ENCODE results near the gene ARID5A.
A peak's percentile ranks its signal among the peaks of the same experiment; 100 is the strongest.

The ARID5A gene

GRCh38 chr2:96528006-96528699 is 8.4 kb upstream of the ARID5A start:
- no peak for DNase-seq (ENCODE audit: low spot score)

- DNase-seq (ENCODE audit: low spot score): no peak
These were observed 7.7 kb upstream of the ARID5A start for GRCh38 chr2:96528700-96529375.

DNA sequence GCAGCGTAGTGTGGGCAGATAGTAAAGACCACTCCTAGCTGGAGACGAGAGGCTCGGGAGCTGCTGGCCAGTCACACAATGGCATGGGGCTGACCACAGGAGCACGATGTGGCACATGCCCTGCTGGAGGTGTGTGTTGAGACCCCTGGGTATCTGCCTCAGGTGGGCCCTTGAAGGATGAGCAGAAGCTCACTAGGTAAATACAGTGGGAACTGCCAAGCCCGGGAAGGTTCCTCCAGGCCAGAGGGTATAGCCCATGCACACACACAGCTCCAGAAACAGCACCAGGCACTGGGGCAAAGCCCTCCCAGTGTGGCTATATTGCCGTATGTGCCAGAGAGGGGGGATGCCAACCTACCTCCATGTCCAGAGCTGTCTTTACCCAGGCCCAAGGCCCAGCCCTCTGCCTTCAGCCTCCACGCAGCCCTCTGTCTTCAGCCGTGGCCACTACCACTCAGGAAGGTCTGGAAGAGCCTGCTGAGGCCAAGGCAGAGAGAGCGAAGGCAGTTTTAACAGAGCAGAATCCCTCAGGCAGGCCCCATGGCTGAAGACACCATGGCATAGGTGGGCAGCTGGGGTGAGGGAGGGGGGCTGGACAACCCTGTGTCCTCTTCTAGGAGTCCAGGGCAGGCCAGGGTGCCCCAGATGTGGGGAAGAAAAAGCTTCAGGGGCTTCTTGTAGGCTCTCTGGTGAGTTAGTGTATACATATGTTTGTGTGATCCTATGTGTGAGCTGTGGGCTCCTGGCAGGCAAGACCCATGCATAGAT is 7.0 kb upstream of the ARID5A start:
- no peak for DNase-seq (ENCODE audit: low spot score)

GRCh38 chr2:96530144-96530430 is 6.5 kb upstream of the ARID5A start:
- no peak for DNase-seq (ENCODE audit: low spot score)

- no peak for DNase-seq (ENCODE audit: low spot score)
These were observed 5.8 kb upstream of the ARID5A start for GRCh38 chr2:96530474-96531357.

- no peak for DNase-seq (ENCODE audit: low spot score)
These were observed 5.2 kb upstream of the ARID5A start for GRCh38 chr2:96531366-96531765.

DNA sequence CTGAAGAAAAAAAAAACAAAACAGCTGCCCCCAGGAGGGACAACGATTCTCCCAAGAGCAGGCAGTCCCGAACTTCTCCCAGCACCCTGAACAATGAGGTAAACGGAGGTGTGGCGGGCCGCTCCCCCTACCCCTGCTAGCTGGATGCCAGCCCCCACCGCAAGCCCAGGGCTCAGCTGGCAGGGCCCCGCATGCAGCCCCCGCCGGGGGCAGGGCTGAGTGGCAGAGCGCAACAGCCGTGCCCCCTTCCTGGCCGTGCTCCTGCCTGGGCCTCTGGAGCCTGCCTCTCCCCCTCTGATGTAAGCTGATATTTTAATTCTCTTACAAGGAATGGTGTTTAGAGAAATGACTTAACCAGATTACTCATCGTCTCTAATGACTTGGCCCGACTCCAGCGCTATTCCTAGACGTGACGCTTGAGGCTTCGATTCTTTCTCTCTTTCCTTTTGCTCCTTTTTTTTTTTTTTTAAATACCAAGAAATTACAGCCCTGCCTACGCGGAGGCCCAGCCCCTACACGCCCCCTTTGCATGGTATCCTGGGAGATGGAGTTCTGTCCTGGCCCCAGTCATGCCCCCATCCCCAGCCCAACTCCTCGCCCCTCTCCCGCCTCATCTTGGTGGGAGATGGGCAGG is 4.6 kb upstream of the ARID5A start:
- DNase-seq (ENCODE audit: low spot score): peak; percentile 99

GRCh38 chr2:96532641-96533291 is 3.8 kb upstream of the ARID5A start:
- DNase-seq (ENCODE audit: low spot score): no peak

DNA sequence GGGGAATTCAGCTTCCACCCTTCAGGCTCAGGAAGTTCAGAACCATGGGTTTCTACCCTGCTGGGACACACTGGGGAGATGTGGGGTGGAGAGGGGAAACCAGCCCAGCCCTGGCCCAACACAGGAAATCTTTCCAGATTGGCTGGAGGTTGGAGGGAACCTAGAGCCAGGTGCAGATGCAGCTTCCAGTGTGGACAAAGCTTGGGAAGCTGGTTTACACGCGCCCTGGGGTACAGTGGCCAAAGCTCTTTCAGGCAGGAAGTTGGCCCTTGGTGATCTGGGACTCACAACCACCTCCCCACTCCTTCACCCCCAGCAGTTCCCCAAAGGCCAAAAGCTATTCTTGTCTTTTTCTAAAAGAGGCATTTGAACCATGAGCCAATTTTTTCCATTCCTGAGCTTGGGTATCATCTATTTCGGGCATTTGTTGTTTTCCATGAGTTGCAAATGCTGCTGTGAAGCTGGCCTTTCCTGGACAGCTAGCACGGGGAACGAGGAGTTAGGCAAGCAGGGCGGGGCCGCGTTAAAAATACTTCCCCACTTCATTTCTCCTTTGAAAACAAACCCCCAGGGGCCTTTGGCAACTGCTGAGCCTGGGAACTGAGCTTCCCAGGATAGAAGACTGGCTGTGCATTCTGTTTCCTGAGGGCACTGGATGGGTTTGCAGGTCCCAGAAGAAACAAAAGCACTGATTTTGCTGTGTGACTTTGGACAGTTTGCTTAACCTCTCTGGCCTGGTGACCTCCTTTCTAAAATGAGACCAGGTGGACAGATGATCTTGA is 3.1 kb upstream of the ARID5A start:
- no peak for DNase-seq (ENCODE audit: low spot score)

- no peak for DNase-seq (ENCODE audit: low spot score)
These were observed 2.4 kb upstream of the ARID5A start for GRCh38 chr2:96534141-96534540.

DNA sequence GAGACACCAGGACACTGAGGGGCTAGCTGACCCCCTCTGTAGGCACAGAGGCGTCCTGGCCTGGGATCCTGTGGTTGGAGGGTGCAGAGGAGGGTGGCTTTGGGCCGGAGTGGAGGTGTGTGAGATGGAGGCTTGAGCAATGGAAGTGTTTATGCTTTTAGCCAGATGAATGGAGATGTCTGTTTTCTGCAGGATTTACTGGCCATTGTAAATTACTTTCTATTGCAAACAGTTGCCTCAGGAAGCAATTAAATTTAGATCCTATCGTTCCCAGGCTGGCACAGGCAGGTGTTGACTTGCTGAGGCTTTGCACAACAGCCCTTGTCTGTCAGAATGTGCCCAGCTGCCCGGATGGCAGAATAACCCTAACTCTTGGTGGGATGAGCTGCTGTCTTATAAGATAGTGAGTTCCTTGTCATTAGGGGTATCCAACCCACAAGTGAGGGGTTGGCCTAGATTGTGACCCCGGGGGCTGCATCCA is 1.8 kb upstream of the ARID5A start:
- DNase-seq (ENCODE audit: low spot score): no peak

- no peak for DNase-seq (ENCODE audit: low spot score)
These were observed 1.2 kb upstream of the ARID5A start for GRCh38 chr2:96535331-96535730.

DNA sequence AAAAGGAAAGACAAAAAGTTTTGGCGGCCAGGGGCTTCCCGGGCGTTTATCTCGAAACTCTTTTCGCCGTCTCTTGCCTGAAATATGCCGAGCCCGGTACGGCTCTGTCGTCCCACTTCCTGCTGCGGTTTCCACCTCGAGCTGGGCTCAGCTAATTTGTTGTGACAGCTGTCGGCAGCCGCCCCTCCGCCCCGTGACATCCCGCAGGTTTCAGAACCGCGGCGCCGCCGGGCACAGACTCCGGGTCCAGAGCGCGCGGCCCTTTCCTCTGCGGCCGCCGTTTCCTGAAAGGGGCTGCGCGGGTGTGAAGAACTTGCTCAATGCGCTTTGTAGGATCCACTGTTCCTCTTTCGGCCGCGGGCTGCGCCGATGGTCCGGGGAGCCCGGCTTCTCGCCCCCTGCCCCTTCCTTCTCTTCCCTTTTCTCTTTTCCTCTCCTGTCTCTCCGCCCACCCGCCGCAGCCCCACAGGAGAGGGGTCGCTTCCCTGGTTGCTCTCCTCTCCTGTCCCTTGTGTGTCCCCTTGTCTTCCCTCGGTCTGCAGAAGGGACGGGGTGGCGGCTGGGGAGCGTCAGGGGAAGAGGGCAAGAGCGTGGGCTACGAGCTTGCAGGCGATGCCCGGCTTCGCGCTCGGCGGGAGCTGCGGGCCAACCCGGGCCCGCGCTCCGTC is 648 bp downstream of the ARID5A start:
- peak; percentile 6 for DNase-seq (ENCODE audit: low spot score)

- DNase-seq (ENCODE audit: low spot score): no peak
These were observed 1.4 kb downstream of the ARID5A start for GRCh38 chr2:96537734-96538486.

- no peak for DNase-seq (ENCODE audit: low spot score)
These were observed 2.1 kb downstream of the ARID5A start for GRCh38 chr2:96538487-96539214.

GRCh38 chr2:96539215-96539920 is 2.8 kb downstream of the ARID5A start:
- no peak for DNase-seq (ENCODE audit: low spot score)

- DNase-seq (ENCODE audit: low spot score): no peak
These were observed 3.6 kb downstream of the ARID5A start for GRCh38 chr2:96540136-96540535.
